Prostate gland (tissue), 2 donors: ENCODE results near the gene BLM. TPM values are rescaled to one million over a fixed set of nuclear protein-coding genes. Genes with fewer than 3 reads are reported as not detected.

Experiments
- DNase-seq: peaks from one replicate; pipeline ENCODE4 v3.0.0-alpha.2; 2019; ENCODE audit warnings: low spot score
- H3K27ac ChIP-seq, 2 donors: fragments of 200-600 bp; sonication (generic); 2 replicates each; pipeline ENCODE4 v1.5.1; 2017 to 2019
- H3K27me3 ChIP-seq: fragments of 200-600 bp; sonication (generic); replicated peaks from 2 replicates; pipeline ENCODE4 v1.5.1; 2019; ENCODE audit not compliant: insufficient read depth
- H3K36me3 ChIP-seq, 2 donors: fragments of 200-600 bp; sonication (generic); 1 replicate in 1 of 2; 2 replicates in 1 of 2; pipeline versions ENCODE4 v1.5.1 to v1.8.1; 2017 to 2019
- H3K4me1 ChIP-seq: fragments of 200-600 bp; sonication (generic); replicated peaks from 2 replicates; pipeline ENCODE4 v1.5.1; 2019
- H3K4me3 ChIP-seq, 2 donors: fragments of 200-600 bp; sonication (generic); 2 replicates each; pipeline ENCODE4 v1.5.1; 2017 to 2019
- H3K9me3 ChIP-seq: fragments of 200-600 bp; sonication (generic); 2 replicates; pipeline ENCODE4 v1.5.1; 2017
- CTCF ChIP-seq, 4 experiments: fragments of 200-600 bp in 2 of 4; fragments of 450-650 bp in 2 of 4; sonication (generic) in 2 of 4; IDR thresholded peaks; 1 replicate in 3 of 4; 2 replicates in 1 of 4; pipeline ENCODE4 v1.5.1; 2016 to 2019; ENCODE audit warnings: antibody characterized with exemption in 4 of 4, mild to moderate bottlenecking in 2 of 4, moderate library complexity in 2 of 4
- POLR2A ChIP-seq: fragments of 450-650 bp; IDR thresholded peaks from one replicate; pipeline ENCODE4 v1.6.1; 2016; ENCODE audit warnings: antibody characterized with exemption, mild to moderate bottlenecking
- POLR2AphosphoS5 ChIP-seq: sonication (generic); formaldehyde crosslinking; IDR thresholded peaks from one replicate; pipeline ENCODE4 v1.6.1; 2017; ENCODE audit warnings: antibody characterized with exemption
- WGBS: methylation state at CpG from one replicate; pipeline ENCODE4 v1.1.5; 2018; 5-methylcytosine and 5-hydroxymethylcytosine counted together
- intact Hi-C: fragments of 100-400 bp; cut with DNase I; formaldehyde crosslinking; loops from one replicate; pipeline ENCODE4 v1.14.2; 2022
- total RNA-seq, 2 donors: library from RNA; depleted of rRNA; stranded (reverse); fragments of >200 nt; gene quantifications; one replicate each; pipeline ENCODE4 v1.1.0, GENCODE V29; 2016

BLM gene
- total RNA-seq, 2 donors from 2014 or later: 1.4 to 4.9 TPM

GRCh38 chr15:90703455-90703854 is 13.7 kb upstream of the BLM start:
- Histone ChIP-seq H3K27ac (no peak overlapping the region), H3K4me3 (no peak overlapping the region), H3K36me3 (no peaks in the 10 kb centered on the region), H3K4me1 (no peaks in the 10 kb centered on the region), H3K9me3 (no peaks in the 10 kb centered on the region), H3K27me3 (no peaks in the 10 kb centered on the region)
- DNase-seq: no peak
- intact Hi-C loops: no loop called here
- WGBS: 96% methylated on average over 5 of the region's 5 CpGs
- TF ChIP-seq POLR2A (no peak), CTCF (IDR thresholded peaks at IDR 0.05) (no peak), POLR2AphosphoS5 (no peak)

GRCh38 chr15:90705212-90705611 is 11.9 kb upstream of the BLM start:
- H3K36me3 ChIP-seq: no peaks in the 10 kb centered on the region
- intact Hi-C loops: no loop called here
- no peaks in the 10 kb centered on the region for H3K4me1 ChIP-seq
- WGBS: 94% methylated on average over 4 of the region's 4 CpGs
- H3K9me3 ChIP-seq: no peaks in the 10 kb centered on the region
- no peak overlapping the region for H3K27ac ChIP-seq
- no peaks in the 10 kb centered on the region for H3K27me3 ChIP-seq
- no peak for DNase-seq
- TF ChIP-seq POLR2A (no peak), CTCF (IDR thresholded peaks at IDR 0.05) (no peak), POLR2AphosphoS5 (no peak)
- H3K4me3 ChIP-seq: no peak overlapping the region

- Histone ChIP-seq H3K4me1 (no peaks in the 10 kb centered on the region), H3K36me3 (no peaks in the 10 kb centered on the region), H3K27me3 (no peaks in the 10 kb centered on the region), H3K27ac (no peak overlapping the region), H3K4me3 (no peak overlapping the region), H3K9me3 (no peaks in the 10 kb centered on the region)
- 72% methylated on average over 7 of the region's 7 CpGs for WGBS
- intact Hi-C loops: no loop called here
- DNase-seq: no peak
- no peak for TF ChIP-seq POLR2A
- no peak for TF ChIP-seq CTCF (IDR thresholded peaks at IDR 0.05)
- TF ChIP-seq POLR2AphosphoS5: no peak
These were observed 10.5 kb upstream of the BLM start for GRCh38 chr15:90706394-90707327.

- WGBS: 93% methylated on average over 2 of the region's 2 CpGs
- Histone ChIP-seq H3K4me1 (no peaks in the 10 kb centered on the region), H3K27ac (no peak overlapping the region), H3K4me3 (no peak overlapping the region), H3K9me3 (no peaks in the 10 kb centered on the region), H3K36me3 (no peaks in the 10 kb centered on the region), H3K27me3 (no peaks in the 10 kb centered on the region)
- TF ChIP-seq CTCF (IDR thresholded peaks at IDR 0.05) (no peak), POLR2A (no peak), POLR2AphosphoS5 (no peak)
- no peak for DNase-seq
- intact Hi-C loops: no loop called here
These were observed 9.7 kb upstream of the BLM start for GRCh38 chr15:90707489-90707888.

GRCh38 chr15:90708516-90708915 is 8.6 kb upstream of the BLM start:
- H3K9me3 ChIP-seq: no peaks in the 10 kb centered on the region

More at GRCh38 chr15:90708516-90708915, 8.6 kb upstream of the BLM start:
- no peak for DNase-seq
- Histone ChIP-seq H3K36me3 (no peaks in the 10 kb centered on the region), H3K4me1 (no peaks in the 10 kb centered on the region), H3K27me3 (no peaks in the 10 kb centered on the region), H3K4me3 (no peak overlapping the region), H3K27ac (no peak overlapping the region)
- 86% methylated on average over 1 of the region's 1 CpG for WGBS
- TF ChIP-seq POLR2AphosphoS5 (no peak), POLR2A (no peak), CTCF (IDR thresholded peaks at IDR 0.05) (no peak)
- intact Hi-C loops: no loop called here
